ENCODE measurements around the gene PAX8. TPM values are rescaled to one million over a fixed set of nuclear protein-coding genes. Genes with fewer than 3 reads are reported as not detected.

PAX8 gene
- total and polyA plus RNA-seq, 2 donors from 2014 or later, result 199 to 607 TPM

GRCh38 chr2:113277474-113278072 lies 1.1 kb downstream of the PAX8 start:
- FAIRE-seq (no peak), DNase-seq (peak in 4 of 5 donors; percentile 11 to 69 (median 34))
- TF ChIP-seq, protein P1, sequence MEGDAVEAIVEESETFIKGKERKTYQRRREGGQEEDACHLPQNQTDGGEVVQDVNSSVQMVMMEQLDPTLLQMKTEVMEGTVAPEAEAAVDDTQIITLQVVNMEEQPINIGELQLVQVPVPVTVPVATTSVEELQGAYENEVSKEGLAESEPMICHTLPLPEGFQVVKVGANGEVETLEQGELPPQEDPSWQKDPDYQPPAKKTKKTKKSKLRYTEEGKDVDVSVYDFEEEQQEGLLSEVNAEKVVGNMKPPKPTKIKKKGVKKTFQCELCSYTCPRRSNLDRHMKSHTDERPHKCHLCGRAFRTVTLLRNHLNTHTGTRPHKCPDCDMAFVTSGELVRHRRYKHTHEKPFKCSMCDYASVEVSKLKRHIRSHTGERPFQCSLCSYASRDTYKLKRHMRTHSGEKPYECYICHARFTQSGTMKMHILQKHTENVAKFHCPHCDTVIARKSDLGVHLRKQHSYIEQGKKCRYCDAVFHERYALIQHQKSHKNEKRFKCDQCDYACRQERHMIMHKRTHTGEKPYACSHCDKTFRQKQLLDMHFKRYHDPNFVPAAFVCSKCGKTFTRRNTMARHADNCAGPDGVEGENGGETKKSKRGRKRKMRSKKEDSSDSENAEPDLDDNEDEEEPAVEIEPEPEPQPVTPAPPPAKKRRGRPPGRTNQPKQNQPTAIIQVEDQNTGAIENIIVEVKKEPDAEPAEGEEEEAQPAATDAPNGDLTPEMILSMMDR (IDR thresholded peaks at IDR 0.05; ENCODE audit: borderline replicate concordance, extremely low read depth, insufficient read depth), result no peak
- Histone ChIP-seq H3K36me3 (ENCODE audit: control insufficient read depth in 2 of 3, insufficient read depth in 3 of 3, low read length in 3 of 3) (peaks cover 0 to 6% (median 0%) of the 10 kb centered on the region in 3 donors), H3K9me3 (ENCODE audit: control insufficient read depth in 2 of 3, insufficient read depth in 1 of 3, low read length in 3 of 3) (no peaks in the 10 kb centered on the region), H3K27me3 (ENCODE audit: control insufficient read depth, insufficient read depth, low read length) (peaks cover 29% of the 10 kb centered on the region), H3K4me3 (ENCODE audit: low read length in 3 of 3) (peak overlapping the region; percentile 78 to 96 (median 90)), H3K27ac (ENCODE audit: low read depth in 2 of 2, low read length in 2 of 2) (peak overlapping the region; percentile 96 to 98), H3K4me1 (ENCODE audit: control insufficient read depth in 2 of 3, insufficient read depth in 2 of 3, low read depth in 1 of 3, low read length in 3 of 3) (peaks cover 6 to 35% (median 25%) of the 10 kb centered on the region in 3 donors), H3K9ac (ENCODE audit: low read length in 3 of 3) (peak overlapping the region; percentile 68 to 98 (median 98))
- intact Hi-C loops (cut with DNase I), result no loop called here

GRCh38 chr2:113276761-113277425 lies 1.8 kb downstream of the PAX8 start:
- Histone ChIP-seq H3K9ac (ENCODE audit: low read length in 3 of 3) (peak overlapping the region; percentile 81 to 98 (median 98)), H3K27me3 (ENCODE audit: control insufficient read depth, insufficient read depth, low read length) (peaks cover 29% of the 10 kb centered on the region), H3K9me3 (ENCODE audit: control insufficient read depth in 2 of 3, insufficient read depth in 1 of 3, low read length in 3 of 3) (no peaks in the 10 kb centered on the region), H3K36me3 (ENCODE audit: control insufficient read depth in 2 of 3, insufficient read depth in 3 of 3, low read length in 3 of 3) (peaks cover 0 to 7% (median 0%) of the 10 kb centered on the region in 3 donors), H3K4me1 (ENCODE audit: control insufficient read depth in 2 of 3, insufficient read depth in 2 of 3, low read depth in 1 of 3, low read length in 3 of 3) (peaks cover 2 to 37% (median 24%) of the 10 kb centered on the region in 3 donors), H3K27ac (ENCODE audit: low read depth in 2 of 2, low read length in 2 of 2) (peak overlapping the region; percentile 96 to 98), H3K4me3 (ENCODE audit: low read length in 3 of 3) (peak overlapping the region; percentile 83 to 95 (median 90))
- intact Hi-C loops (cut with DNase I), result no loop called here
- TF ChIP-seq, protein P1 (IDR thresholded peaks at IDR 0.05; ENCODE audit: borderline replicate concordance, extremely low read depth, insufficient read depth), result no peak
- DNase-seq (peak in 1 of 5 donors; percentile 25), FAIRE-seq (no peak)

DNA sequence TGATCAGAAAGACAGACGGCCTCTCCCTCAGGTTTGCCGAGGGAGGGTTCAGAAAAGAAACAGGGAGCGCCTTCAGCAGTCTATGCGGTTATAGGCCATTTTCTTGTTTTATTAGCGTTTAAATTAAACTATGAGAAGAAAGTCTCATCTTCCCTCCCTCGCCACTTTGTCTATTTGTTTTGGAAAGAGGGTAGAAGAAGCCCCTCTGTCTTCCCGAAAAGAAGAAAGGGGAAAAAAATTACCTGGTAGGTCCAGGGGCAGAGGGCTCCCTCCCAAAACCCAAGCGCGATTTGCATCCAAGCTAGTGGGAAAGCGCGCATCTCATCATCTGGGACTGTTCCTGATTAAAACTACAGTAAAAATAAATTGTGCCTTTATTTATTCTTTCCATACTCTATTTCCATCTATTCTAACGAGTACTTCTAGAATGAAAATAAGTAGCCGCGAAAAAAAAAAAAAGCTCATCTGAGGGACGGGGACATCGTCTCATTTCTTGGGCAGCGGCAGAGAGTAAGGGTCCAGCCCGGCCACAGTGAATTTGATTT lies 2.4 kb downstream of the PAX8 start:
- intact Hi-C loops (cut with DNase I), result no loop called here
- DNase-seq (peak in 1 of 5 donors; percentile 32), FAIRE-seq (no peak)
- TF ChIP-seq, protein P1 (IDR thresholded peaks at IDR 0.05; ENCODE audit: borderline replicate concordance, extremely low read depth, insufficient read depth), result no peak
- H3K9ac ChIP-seq (ENCODE audit: low read length in 3 of 3), result peak overlapping the region; percentile 81 to 98 (median 98)
- no peaks in the 10 kb centered on the region for H3K9me3 ChIP-seq (ENCODE audit: control insufficient read depth in 2 of 3, insufficient read depth in 1 of 3, low read length in 3 of 3)
- H3K4me1 ChIP-seq (ENCODE audit: control insufficient read depth in 2 of 3, insufficient read depth in 2 of 3, low read depth in 1 of 3, low read length in 3 of 3), result peaks cover 2 to 43% (median 30%) of the 10 kb centered on the region in 3 donors
- H3K27ac ChIP-seq (ENCODE audit: low read depth in 2 of 2, low read length in 2 of 2), result peak overlapping the region; percentile 96 to 98
- H3K27me3 ChIP-seq (ENCODE audit: control insufficient read depth, insufficient read depth, low read length), result peaks cover 32% of the 10 kb centered on the region
- H3K4me3 ChIP-seq (ENCODE audit: low read length in 3 of 3), result peak overlapping the region; percentile 83 to 95 (median 90)
- peaks cover 0 to 13% (median 0%) of the 10 kb centered on the region in 3 donors for H3K36me3 ChIP-seq (ENCODE audit: control insufficient read depth in 2 of 3, insufficient read depth in 3 of 3, low read length in 3 of 3)

Data from kidney (tissue), 14 donors.